ENCODE measurements around the gene KCNAB2.

Gene KCNAB2

DNA sequence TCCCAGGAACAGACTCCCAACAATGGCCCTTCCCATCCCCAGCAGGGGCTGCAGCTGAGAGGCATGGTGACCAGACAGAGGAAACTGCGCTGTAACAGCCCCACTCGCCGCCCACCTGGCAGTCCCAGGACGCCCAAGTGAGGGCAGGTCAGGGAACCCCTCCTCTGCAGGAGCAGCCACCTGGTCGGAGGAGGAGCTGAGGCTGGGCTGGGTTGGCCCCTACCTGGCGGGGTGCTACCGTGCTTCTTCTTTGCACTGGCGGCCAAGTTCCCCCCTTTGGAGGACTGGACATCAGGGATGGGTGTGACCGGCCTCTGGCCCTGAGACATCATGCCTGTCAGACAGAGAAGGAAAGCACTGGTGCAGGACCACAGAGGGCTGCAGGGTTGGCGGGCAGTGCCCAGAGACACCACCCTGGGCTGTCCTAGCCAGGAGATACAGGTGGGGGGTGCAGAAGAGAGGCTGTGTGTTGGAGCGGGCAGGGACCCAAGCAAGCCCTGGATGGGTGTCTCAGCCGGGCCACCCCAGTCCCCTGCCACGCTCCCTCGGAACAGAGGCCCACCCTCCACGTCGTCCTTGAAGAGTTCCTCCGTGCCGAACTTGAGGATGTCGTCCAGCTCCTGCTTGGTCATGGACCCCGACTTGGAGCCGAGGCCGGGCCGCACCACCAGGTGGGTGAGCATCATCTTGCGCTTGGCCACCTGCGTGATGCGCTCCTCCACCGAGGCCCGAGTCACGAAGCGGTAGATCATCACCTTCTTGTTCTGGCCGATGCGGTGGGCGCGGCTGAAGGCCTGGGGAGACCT lies 82.8 kb downstream of the KCNAB2 start:
- no peak for DNase-seq
- in situ Hi-C loops (cut with HindIII; ENCODE audit: low pct_ligation_motif_present, low pct_unique_long_range_greater_than_20kb, low sequenced_read_pairs): no loop called here

DNA sequence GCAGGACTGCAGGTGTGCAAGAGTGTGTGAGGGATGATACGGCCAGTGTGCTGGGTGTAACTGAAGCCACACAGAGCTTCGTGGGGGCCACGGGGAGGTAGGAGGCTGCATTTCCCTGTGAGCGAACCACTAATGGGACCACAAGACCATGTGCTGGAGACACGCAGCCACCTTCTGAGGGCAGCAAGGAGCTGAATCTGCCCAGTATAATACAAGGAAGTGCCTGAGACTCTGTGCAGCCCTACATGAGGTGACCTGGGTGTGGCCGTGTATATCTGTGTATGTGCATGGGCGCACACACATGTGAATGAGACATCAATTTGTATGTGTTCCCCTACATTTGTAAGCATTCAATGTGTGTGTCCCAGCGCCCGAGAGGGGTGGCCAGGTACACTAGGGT lies 83.6 kb downstream of the KCNAB2 start:
- no peak for DNase-seq
- in situ Hi-C loops (cut with HindIII; ENCODE audit: low pct_ligation_motif_present, low pct_unique_long_range_greater_than_20kb, low sequenced_read_pairs): no loop called here

DNA sequence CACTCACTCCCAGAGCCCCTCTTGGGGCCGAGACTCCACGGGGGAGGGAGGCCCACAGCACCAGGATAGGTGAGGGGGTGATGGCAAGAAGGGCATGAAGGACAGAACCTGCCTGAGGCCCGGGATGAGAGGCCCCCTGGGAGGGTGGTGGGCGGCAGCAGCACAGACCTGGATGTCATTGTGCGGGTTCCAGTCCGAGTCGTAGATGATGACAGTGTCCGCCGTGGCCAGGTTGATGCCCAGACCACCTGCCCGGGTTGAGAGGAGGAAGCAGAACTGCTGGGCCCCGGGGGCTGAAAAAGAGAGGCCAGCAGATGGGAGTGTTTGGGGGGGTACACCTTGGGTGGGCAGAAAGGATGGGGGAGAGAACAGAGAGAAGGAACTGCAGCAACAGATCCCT lies 84.3 kb downstream of the KCNAB2 start:
- no peak for DNase-seq
- in situ Hi-C loops (cut with HindIII; ENCODE audit: low pct_ligation_motif_present, low pct_unique_long_range_greater_than_20kb, low sequenced_read_pairs): no loop called here

DNA sequence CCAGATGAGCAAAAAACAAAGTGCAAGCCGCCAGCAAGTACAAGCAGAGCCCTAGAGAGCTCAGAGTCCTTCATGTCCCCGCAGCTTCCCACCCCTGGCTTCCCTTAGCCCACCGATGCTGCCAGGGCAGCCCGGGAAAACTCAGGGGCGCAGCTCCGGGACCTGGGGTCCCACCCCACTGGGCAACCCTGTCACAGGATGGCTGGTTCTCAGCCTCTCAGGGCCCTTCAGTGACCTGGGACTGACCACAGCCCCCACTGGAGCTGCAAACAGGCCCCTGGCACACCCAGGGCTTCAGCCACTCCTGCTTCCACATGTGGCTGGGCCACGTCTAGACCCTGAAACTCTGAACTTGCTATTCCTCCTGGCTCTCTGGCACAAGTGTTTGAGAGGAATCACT lies 84.9 kb downstream of the KCNAB2 start:
- DNase-seq: no peak
- in situ Hi-C loops (cut with HindIII; ENCODE audit: low pct_ligation_motif_present, low pct_unique_long_range_greater_than_20kb, low sequenced_read_pairs): no loop called here

DNA sequence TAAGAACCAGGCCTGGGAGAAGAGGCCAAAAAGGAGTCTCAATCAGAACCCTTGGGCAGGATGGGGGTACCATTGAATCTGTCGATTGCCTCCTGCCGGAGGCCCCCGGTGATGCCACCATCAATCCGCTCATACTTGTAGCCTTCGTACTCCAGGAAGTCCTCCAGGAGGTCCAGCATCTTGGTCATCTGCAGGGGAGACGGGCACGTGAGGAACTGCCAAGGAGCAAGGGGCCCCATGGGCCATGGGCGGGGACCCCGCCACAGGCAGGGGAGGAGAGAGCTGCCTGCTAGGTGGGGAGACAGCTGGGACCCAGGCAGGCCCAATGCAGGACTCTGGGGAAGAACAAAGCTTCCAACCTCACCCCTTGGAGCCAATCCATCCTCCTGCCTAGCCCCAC lies 85.9 kb downstream of the KCNAB2 start:
- in situ Hi-C loops (cut with HindIII; ENCODE audit: low pct_ligation_motif_present, low pct_unique_long_range_greater_than_20kb, low sequenced_read_pairs): no loop called here
- no peak for DNase-seq

DNA sequence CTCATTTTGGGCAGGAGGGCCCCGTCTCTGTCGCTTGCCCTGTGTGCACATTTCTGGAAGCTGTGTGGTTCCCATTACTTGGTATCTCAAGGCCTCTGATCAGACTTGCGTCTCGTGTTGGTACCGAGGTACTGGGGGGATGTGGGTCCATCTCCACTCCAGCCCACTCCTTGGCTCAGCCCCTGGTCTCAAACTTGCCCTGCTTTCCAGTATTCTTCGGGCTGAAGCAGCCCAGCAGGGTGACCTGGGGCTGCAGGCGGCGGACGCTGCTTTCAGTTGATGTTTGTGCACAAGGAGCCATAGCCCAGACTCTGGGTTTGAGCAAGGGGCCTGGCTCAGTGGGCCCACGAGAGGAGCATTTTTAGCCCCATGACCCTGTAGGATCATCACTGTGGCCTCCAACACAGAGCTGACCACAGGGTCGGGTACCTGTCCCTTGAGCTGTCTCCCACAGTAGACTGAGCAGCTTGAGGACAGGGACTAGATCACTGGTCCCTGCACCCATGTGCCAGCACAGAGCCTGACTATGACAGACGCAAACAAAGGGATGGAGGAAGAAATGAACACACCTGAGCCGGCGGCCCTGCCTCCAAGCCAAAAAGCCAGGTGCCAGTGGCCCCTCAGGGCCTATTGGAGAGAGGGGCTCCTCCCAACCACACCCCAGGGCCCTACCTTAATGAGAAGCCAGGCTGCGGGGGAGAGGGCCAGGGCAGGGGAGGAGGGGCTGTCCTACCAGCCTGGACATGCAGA lies 87.6 kb downstream of the KCNAB2 start:
- in situ Hi-C loops (cut with HindIII; ENCODE audit: low pct_ligation_motif_present, low pct_unique_long_range_greater_than_20kb, low sequenced_read_pairs): no loop called here
- no peak for DNase-seq

DNA sequence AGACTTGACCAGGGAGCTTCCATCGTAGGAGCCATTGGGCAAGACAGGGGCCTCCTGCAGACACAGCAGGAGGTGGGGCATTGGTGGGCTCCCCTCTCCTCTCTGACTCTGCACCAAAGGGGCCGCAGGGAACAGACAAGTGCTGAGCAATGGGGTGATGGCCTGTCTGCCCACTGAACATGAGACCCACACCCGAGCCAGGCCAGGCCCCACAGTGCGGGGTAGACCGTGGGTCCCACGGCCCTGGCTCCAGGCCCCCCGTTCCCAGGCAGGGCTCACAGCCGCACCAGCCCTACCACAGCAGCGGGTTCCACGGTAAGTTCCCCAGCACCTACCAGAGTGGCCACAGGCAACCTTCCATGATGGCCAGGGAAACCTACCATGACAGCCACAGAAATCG lies 88.5 kb downstream of the KCNAB2 start:
- no peak for DNase-seq
- in situ Hi-C loops (cut with HindIII; ENCODE audit: low pct_ligation_motif_present, low pct_unique_long_range_greater_than_20kb, low sequenced_read_pairs): no loop called here

DNA sequence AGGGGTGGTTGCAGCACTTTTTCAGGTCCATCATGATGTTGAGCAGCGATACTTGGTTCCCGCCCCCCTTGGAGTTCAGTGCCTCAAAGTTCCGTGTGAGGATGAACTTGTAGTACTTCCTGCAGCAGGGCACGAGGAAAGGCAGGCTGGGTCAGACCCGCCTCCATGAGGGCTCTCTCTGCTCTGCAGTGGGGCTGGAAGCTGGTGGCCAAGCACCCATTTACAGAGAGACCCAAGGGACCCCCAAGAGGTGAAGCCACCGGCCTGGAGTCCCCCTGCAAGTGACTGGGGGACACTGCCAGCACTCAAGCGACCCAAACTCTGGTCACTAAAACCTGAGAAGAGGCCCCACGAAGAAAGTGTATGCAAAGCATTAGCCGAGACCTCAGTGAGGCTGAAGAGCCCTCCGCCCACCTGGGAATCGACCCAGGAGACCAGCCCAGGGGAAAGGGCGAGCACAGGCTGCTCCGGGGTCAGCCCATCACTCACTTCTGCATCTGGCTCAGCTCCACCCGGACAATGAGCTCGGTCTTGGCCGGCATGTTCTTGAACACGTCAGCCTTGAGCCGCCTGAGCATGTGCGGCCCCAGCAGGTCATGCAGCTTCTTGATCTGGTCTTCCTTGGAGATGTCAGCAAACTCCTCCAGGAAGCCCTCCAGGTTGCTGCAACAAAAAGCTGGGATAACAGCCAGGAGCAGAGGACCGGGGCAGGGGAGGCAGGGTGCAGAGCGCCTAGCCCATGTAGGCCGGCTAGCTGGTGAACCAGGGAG lies 89.2 kb downstream of the KCNAB2 start:
- in situ Hi-C loops (cut with HindIII; ENCODE audit: low pct_ligation_motif_present, low pct_unique_long_range_greater_than_20kb, low sequenced_read_pairs): no loop called here
- no peak for DNase-seq

DNA sequence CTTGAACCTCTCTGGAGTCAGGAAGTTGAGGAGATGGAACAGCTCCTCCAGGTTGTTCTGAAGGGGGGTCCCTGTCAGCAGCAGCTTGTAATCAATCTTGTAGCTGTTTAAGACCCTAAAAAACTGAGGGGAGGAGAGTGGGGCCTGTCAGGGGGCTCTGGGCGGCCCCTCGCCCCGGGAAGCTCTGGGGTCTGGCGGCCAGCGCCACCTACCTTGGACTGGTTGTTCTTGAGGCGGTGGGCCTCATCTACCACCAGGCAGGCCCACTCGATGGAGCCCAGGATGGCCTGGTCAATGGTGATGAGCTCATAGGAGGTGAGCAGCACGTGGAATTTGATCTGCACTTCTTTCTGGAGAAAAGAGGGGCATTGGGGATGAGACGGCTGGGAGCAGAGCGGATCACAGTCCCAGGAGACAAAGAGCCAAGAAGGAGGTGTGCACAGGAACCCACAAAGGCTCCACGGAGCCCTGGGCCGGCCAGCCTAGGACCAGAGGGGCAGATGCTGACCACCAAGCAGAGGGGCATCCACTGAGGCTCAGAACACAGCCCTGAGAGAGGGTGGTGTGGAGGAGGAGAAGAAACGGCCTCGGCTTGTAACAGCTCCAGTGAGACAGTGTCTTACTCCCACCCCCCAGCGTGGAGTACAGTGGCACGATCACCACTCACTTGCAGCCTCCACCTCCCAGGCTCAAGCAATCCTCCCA lies 91.0 kb downstream of the KCNAB2 start:
- DNase-seq: no peak
- in situ Hi-C loops (cut with HindIII; ENCODE audit: low pct_ligation_motif_present, low pct_unique_long_range_greater_than_20kb, low sequenced_read_pairs): no loop called here

DNA sequence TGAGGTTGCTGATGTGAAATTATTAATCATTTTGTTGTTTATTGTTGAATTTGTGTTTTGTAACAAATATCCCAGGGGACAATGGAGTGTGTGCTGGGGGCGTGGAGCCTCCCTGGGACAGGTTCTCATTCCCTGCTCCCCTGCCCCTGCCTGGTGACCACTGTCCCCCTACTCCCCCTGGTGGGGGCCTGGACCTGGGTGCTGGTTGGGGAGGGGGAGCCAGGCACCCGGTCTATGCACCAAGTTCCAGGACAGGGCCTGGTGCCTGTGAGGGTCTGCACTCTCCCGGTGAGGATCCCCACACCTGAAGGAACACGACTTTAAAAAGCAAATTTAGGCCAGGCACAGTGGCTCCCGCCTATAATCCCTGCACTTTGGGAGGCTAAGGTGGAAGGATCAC lies 92.1 kb downstream of the KCNAB2 start:
- in situ Hi-C loops (cut with HindIII; ENCODE audit: low pct_ligation_motif_present, low pct_unique_long_range_greater_than_20kb, low sequenced_read_pairs): no loop called here
- no peak for DNase-seq

DNA sequence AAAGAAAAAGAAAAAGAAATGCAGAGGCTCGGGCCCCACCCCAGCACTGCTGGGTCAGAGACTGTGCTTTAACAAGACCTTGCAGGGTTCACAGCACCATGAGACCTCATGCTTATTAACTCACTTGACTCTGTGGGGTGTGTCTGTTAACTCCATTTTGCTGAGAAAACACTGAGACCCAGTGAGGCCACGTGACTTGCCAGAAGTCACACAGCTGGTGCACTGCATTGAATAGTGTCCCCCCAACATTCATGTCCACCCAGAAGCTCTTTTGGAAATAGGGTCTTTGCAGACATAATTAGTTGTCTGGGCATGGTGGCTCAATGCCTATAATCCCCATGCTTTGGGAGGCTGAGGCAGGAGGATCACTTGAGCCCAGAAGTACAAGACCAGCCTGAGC lies 94.7 kb downstream of the KCNAB2 start:
- in situ Hi-C loops (cut with HindIII; ENCODE audit: low pct_ligation_motif_present, low pct_unique_long_range_greater_than_20kb, low sequenced_read_pairs): no loop called here
- no peak for DNase-seq

DNA sequence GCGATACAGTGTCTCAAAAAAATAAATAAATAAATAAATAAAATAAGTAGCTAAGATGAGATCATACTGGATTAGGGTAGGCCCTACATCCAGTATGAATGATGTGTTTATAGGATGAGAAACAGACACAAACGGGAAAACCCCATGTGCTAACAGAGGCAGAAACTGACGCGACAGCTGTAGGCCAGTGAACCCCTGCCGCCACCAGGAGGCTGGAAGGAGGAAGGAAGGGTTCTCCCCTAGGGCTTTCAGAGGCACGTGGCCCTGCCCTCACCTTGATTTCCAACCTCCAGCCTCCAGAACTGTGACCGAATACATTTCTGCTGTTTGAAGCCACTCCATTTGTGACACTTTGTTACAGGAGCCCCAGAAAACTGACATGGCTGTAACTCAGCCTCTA lies 95.9 kb downstream of the KCNAB2 start:
- no peak for DNase-seq
- in situ Hi-C loops (cut with HindIII; ENCODE audit: low pct_ligation_motif_present, low pct_unique_long_range_greater_than_20kb, low sequenced_read_pairs): no loop called here

DNA sequence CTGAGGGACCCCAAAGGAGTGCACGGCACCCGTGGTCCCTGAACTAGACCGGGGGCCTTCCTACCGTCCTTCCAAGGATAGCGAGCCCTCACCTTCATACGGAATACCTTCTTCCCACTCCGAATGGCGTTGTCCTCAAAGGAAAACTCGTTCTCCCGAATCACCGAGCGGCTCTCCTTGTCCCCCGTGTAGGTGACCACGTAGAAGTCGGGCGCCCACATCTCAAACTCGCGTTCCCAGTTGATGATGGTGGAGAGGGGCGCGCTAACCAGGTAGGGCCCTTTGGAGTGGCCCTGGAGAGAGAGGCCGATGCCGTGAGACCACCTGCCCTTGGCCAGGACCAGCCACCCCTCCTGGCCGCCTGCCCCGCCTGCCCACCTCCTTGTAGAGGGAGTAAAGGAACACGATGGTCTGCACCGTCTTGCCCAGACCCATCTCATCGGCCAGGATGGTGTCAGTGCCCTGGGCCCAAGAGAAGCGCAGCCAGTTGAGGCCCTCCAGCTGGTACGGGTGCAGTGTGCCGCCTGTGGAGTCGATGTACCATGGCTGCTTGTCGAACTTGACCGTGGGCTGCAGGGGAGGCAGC lies 96.4 kb downstream of the KCNAB2 start:
- DNase-seq: no peak
- in situ Hi-C loops (cut with HindIII; ENCODE audit: low pct_ligation_motif_present, low pct_unique_long_range_greater_than_20kb, low sequenced_read_pairs): no loop called here

DNA sequence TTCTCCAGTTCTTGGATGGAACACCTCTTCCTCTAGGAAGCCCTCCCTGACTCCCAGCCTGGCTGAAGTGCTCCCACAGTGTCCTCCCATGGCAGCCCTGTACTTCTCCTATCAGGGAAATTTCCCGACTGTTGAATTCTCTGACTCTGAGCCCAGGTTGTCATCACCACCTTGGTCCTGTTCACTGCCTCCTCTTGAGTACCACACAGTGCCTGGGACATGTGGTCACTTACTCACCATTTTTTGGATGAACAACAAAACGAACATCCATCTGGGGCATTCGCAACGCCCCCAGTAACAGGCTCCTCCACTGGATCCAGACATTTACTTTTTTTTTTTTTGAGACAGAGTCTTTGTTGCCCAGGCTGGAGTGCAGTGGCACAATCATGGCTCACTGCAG lies 97.0 kb downstream of the KCNAB2 start:
- in situ Hi-C loops (cut with HindIII; ENCODE audit: low pct_ligation_motif_present, low pct_unique_long_range_greater_than_20kb, low sequenced_read_pairs): no loop called here
- DNase-seq: no peak

DNA sequence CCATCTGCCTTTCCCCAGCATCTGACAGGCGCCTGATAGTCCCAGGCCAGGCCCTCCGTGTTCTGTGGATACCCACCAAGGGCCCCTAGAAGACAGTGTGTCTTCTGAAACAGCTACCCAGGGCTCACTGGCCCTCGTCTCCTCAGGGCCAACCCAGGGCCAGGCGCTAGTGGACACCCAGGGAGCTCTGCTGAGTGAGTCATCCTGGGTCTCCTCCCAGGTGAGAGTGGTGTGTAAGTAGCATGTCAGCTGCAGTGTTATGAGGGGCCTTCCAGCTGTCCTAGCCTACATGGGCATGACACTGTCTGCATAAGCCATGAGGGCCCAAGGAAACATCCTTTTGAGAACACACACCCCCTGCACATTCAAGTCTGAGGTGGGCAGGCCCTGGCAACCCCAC lies 97.7 kb downstream of the KCNAB2 start:
- in situ Hi-C loops (cut with HindIII; ENCODE audit: low pct_ligation_motif_present, low pct_unique_long_range_greater_than_20kb, low sequenced_read_pairs): no loop called here

DNA sequence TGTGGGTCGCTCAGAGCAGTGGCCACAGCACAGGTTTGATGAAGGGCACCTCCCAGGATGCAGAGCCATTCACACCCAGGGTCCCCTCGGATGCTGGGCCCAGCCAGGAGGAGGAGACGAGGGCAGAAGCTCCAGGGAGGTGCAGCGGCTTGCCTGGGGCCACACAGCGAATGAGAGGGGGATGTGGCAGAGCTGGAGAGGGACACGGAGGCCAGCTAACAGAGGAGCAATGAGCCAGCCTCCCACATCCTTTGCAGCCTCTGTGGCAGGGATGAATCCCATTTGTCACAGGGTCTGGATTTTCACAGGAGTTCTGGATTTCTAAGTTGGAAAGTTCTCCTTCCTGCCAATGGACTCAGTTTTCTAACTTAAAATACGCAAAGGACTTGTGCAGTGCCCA lies 98.5 kb downstream of the KCNAB2 start:
- no peak for DNase-seq
- in situ Hi-C loops (cut with HindIII; ENCODE audit: low pct_ligation_motif_present, low pct_unique_long_range_greater_than_20kb, low sequenced_read_pairs): no loop called here

More for the DNA sequence above, 97.7 kb downstream of the KCNAB2 start:
- no peak for DNase-seq

DNA sequence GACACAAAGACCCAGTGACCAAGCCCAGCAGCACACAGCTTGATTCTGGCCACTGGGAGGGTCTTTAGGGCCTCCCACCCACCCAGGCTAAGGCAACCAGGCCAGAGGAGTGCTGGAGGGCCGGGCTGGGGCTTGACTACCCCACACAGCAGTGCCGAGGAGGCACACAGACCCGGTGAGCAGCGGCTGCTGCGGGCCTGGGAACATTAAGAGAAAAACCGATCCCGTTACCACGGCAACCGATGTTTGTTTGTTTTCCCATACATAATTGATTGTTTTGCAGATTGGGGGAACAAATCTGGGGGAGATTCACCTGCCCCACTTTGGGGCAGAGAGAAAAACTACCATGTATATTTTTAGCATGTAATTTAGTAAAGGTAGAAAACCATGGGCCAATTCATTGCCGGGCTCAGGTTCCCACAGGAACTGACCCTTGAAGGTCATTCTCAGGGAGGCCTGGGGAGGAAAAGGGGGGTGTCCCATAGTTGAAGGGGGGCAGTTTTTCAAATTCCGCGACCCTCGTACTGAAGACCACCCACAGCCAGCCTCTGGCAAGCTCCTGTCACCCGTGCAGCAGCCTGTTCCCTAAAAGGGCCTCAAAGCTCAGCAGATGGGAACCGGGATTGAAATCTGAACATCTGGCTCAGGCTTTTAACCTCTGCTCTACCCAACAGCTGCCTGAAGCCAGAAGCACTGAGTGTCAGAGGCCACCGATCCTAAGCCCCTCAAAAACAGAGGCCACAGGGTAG lies 99.1 kb downstream of the KCNAB2 start:
- no peak for DNase-seq
- in situ Hi-C loops (cut with HindIII; ENCODE audit: low pct_ligation_motif_present, low pct_unique_long_range_greater_than_20kb, low sequenced_read_pairs): no loop called here

DNA sequence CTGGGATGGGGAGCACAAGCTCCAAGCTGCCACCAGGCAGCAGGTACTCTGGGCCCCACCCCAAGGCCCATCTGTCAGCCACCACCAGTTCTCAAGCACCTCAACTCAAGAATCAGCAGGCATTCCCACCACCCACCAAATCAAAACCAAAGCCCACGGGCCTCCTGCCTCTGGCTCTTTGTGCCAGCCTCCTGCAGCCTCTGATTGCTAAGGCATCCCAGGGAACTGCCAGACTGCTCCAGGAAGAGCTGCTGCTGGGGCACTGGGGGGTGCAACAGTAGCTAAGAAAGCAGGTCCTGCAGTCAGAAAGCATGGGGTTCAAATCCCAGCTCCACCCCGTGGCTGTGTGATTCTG lies 99.7 kb downstream of the KCNAB2 start:
- DNase-seq: no peak
- in situ Hi-C loops (cut with HindIII; ENCODE audit: low pct_ligation_motif_present, low pct_unique_long_range_greater_than_20kb, low sequenced_read_pairs): no loop called here

Data from ACHN (cell line).